Measurements from ENCODE around the gene USF1. TPM values are rescaled to one million over a fixed set of nuclear protein-coding genes. Genes with fewer than 3 reads are reported as not detected.
A peak's percentile ranks its signal among the peaks of the same experiment; 100 is the strongest.
"Not testable (repeated sequence)": the region's sequence is repeated elsewhere in the genome, so short reads cannot be mapped to it uniquely, and the experiment has no call there.

Gene USF1
- total RNA-seq, 1 experiment from 2014 or later: 81.9 TPM

DNA sequence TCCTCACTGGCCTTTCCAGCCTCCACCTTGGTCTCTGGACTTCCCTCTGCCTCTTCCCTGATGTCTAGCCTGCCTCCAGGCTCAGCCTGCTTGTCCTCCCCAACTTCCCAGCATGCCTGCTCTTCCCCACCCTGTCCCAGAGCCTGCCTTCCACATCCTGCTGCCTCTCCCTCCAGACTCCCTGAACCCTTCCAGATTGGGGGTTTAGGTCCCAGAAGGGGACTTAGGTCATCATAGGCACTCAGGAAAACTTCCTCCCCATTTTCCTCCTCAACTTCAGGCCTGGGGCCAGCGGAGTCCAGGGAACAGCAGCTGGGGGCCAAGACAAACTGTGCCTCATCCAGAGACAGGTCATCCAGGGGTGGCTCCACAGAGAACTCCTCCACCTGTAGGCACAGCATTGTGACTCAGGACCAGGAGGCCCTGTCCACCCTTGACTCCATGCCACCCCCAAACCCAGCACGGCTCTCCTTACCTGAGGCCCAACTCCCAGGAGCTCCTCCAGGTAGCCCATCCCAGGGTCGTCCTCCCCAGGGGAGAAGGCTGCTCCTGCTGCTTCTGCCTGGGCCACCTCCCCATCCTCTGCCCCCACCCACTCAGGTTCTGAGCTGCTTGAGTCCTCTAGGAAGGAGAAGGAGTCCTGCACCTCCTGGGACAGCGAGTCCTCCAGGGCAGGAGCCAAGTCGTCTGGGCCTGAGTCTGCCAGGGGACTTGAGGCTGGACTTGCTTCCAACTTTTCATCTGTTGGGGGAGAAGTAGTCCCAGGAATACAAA is 3.4 kb upstream of the USF1 start:
- DNase-seq (ENCODE audit: low read depth): no peak

DNA sequence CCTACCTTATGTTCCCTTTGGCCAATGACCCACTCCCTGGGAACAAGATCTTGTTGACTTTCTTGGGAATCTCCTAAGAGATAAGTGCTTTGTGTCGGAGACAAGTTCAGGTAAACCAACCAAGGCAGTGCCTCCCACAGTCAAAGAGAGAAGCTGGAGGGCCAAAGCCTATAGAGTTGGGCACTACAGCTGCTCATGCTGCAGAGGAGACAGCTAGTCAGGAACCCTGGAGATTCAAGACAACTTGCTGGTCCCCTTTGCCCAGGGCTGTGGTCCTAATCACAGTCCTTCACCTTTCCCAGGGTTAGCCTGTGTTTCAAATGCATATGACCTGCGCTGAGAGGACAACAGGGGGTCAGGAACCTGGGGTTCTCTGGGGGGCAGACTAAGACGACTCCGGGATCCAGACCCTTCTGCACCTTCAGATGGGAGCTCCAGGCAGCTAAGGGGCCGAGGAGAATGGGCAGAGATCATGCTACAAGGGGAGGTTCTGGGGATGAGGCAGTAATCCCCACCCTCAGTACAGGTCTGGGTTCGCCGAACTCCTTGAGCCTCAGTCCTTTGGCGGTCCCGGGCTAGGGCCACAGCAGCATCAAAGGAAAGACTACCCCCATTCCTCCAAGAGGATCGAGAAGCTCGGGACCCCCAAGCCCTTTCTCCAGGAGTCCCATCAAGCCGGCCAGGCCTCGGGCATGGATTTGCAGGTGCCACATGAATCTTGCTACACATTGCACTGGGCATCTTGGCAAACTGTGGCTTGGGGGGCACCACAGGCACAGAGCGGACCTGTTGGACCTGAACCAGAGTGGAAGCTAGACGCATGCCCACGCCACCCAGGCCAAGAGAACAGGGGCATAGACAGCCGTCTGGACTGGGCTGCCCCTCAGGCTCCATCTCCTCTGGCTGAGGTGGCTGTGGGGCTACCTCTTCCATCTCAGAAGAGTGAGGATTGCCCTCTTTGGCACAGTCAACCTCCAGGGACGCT is 2.0 kb upstream of the USF1 start:
- no peak for DNase-seq (ENCODE audit: low read depth)

DNA sequence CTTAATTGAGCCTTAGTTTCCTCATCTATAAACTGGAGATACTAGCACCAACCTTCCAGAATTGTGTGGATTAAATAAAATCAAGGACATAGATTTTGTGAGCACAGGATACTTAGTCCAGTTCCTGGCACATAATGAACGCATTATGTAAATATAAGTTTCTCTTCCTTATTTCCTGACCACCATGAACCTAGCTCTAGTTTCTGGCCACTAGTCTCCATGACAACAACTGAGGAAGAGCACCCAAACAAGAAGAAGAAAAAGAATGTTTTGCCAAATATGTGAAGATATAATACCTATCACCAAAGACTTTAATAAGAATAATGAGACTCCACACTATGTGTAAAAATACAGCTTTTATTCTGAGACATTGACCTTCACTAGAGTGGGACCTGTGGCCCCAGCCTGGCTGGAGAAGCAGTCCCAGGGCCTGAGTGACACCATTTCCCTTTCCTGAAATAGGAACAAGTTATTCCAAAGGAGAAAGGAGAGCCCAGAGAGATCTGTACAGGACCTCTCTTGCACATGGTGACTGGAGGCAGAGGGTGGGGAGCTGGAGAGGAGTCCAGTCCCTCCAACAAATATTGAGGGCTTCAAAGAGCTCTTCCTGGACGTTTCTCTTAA is 940 bp upstream of the USF1 start:
- no peak for DNase-seq (ENCODE audit: low read depth)

DNA sequence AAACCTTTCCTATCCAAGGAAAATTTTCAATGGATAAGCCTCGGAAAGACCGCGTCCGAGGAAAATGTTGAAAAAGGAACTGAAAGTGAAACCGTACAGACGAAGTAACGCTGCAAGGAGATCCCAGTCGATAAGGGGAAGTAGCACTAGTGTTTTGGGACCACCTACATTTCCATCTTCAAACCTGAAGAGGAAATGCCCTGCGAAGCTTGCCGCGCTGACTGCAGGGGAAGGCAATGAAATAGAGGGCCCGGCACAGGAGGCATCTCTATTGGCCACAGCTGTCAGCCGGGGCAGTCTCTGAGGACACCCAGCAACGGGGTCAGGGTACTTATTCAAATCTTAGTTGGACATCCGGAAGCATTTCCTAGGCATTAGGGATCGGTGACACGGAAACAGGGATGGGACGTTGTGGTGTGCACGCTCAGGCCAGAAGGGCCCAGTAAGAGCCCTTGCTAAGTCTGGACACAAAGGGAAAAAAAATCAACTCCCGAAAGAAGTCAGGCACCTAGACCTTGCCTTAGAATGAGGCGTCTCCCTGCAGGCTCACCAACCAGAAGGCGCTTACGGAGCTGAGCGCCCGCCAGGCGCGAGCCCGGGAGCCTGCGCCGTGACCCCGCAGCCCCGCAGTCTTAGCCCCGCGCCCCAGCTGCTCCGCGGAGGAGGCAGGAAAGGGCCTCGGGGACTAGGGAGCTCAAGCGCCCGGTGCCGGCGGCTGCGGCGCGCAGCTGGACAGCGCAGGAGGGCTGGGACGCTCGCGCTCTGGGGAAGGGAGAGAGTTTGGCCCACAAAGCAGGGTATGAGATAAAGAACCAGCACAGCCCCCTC is 655 bp downstream of the USF1 start:
- peak; percentile 71 for DNase-seq (ENCODE audit: low read depth)

DNA sequence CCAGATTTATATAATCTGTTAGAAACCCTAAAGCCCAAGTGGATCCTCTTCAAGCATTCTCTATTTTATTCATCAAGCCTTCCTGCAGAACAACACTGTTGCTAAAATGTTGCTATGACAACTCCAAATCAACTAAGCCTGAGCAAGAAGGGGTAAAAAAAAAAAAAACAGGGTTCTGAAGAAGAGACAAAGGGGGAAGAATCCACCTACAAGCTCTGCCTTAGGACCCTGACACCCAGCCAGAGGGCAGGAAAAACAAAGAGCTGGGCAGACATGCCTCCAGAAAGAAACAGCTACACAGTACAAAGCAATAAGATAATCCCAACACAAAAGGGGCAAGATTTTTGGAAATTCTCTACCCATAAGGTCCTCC is 1.3 kb downstream of the USF1 start:
- no peak for DNase-seq (ENCODE audit: low read depth)

DNA sequence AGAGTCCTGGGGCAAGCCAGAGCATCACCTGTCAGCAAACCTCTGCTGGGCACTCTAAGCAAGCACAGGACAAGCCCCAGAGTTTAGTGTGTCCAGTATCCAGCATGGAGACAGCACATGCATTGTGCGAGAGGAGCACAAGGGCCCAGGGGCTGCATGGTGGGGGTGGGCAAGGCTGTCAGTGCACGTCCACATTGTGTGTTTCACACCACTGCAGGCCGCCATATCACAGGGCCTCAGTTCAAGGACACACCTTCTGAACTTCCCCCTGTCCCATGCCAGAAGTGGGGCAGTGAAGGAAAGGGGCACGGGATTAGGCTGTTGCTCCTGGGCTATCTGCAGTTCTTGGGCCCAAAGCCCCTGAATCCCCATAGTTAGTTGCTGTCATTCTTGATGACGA is 6.2 kb downstream of the USF1 start:
- no peak for DNase-seq (ENCODE audit: low read depth)

DNA sequence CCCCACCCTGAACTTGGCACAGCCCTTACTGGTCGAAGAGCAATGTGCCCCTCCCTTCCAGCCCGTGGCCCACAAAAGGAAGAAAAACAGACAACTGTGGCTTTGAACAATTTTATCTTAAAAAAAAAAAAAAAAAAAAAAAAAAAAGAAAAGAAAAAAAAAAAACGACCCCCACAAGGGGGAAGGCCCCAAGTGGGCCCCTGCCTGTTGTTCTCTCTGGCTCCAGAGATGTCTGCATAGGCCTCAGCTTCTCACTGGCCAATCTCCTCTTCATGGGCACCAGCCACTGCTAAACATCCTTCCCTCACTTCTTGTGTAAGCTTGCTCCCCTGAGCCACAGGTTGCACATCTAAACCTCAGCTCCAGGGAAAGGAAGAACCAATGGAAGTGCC is 6.6 kb downstream of the USF1 start:
- no peak for DNase-seq (ENCODE audit: low read depth)

DNA sequence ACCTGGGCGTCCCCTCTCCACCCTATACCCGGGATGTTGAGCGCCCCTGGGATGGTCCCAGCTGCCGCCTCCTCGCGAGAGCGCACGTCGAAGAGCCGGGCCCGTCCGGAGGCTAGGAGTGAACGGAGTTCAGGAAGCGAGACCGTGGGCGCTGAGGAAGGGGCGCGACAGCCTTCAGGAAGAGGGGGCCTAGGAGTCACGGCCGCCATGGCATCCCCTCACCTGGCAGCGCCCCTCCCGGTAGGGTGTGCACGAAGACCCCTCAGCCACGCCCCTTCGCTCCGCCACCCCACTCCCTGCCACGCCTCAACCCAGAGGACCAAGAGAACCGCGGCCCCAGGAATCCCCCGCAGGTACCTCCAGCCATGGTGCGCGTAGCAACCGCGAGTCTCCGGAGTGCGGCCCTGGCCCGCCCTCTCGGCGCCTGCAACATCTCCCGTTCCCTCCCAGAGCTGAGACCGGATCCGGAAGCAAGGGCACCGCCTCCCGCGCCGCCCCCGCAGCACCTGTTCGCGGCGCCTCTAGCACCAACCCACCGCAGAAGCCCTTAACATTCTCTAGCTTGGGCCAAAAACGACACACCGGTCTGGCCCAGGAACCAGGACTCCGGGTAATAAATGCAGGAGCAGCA is 7.1 kb downstream of the USF1 start, which contains the start of gene TSTD1:
TSTD1 (minus strand) TSS at position 442 of the 631 bp plus-strand sequence; CDS start at position 367, 75 bp downstream.
- DNase-seq (ENCODE audit: low read depth): no peak

DNA sequence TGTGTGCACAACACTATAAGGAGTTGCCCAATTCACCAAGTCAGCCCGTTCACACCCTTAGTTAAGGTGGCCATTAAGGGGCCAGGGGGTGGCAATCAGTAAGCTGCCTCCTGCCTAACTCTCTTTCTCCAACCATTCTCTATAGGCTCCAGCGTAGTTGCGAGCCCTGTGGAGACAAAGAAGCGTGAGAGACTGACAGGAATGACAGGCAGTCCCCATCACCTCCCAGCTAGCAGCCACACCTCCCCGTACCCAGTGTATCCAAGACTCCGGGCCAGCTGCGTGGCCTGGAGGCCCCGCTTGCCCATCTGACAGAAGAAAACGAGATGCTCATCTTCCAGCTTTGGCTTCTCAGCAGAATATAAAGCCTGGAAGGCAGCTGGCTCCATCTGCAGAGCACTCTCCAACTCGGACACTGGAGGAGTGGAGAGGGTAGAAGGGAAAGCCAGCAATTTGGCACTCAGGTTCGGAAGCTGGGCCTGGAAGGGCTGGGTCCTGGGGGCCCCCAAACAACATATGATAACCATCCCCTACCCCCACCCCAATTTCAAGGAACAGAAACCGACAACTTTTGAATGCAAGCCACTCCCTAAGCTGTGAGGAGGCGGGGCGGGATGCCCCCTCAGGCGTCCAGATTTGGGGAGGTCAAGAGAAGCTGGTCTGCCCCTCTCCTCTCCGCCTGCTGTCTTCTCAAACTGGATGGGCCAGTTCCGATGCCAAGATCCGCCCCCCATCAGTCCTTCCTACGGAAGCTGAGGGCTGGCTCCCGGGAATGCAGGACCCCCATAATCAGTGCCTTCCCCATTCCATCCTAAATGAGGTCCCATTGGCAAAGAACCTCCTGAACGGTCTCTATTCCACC is 7.9 kb downstream of the USF1 start:
- DNase-seq (ENCODE audit: low read depth): no peak

DNA sequence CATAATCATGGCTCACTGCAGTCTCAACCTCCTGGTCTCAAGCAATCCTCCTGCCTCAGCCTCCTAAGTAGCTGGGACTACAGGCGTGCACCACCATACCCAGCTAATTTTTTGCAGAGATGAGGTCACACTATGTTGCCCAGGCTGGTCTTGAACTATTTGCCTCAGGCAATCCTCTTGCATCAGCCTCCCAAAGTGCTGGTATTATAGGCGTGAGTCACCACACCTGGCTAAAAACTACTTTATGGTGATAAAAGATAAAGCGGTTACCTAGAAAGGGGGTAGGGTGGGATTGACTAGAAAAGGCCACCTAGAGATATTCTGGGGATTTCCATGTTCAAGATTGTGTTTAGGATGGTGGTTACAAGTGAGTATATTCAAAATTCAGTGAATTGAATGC is 12.0 kb downstream of the USF1 start:
- no peak for DNase-seq (ENCODE audit: low read depth)

DNA sequence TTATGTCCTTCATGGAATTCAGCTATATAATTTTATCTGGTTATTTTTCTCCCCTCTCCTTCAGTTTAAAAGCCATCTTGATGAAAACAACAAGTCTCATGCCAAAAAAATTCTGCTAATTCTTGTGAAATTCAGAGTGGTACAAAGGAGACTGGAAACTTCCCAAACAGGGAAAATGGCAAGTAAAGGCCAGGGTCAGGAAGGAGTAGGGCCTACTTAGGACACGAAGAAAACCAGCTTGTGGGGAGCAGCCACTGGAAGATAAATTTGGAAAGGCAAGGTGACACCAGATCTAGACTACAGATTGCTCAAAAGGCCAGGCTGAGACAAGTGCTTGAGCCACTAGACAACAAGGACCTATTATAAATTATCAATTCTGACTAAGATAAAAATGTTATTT is 13.4 kb downstream of the USF1 start:
- no peak for DNase-seq (ENCODE audit: low read depth)

DNA sequence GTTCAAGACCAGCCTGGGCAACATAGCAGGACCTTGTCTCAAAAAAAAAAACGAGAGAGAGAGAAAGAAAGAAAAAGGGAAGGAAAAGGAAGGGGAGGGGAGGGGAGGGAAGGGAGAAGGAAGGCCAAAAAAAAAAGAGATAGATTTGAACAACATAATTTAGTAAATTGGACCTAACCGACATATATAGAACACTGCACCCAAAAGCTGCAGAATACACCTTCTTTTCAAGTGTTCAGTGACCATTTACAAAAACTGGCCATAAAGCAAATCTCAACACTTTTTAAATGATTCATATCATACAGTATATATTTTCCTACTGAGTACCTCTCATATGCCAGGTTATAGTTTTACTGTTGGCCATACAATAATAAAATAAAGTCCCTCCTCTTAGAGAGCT is 13.9 kb downstream of the USF1 start:
- no peak for DNase-seq (ENCODE audit: low read depth)

DNA sequence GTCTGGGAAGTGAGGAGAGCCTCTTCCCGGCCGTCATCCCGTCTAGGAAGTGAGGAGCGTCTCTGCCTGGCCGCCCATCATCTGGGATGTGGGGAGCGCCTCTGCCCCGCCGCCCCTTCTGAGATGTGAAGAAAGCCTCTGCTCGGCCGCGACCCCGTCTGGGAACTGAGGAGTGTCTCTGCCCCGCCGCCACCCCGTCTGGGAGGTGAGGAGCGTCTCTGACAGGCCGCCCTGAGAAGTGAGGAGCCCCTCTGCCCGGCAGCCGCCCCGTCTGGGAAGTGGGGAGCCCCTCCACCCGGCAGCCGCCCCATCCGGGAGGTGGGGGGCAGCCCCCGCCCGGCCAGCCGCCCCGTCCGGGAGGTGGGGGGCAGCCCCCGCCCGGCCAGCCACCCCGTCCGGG is 16.3 kb downstream of the USF1 start:
- DNase-seq (ENCODE audit: low read depth): not testable (repeated sequence)

DNA sequence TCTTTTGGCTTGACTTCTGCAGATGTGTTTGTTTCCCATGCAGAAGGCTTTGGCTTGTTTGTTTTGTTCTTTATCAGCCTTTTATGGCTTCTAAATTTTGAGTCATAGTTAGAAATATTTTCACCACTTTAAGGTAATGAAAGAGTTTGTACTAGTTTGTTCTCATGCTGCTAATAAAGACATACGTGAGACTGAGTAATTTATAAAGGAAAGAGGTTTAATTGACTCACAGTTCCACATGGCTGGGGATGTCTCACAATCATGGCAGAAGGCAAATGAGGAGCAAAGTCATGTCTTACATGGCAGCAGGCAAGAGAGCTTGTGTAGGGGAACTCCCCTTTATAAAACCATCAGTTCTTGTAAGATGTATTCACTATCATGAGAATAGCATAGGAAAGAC is 18.8 kb downstream of the USF1 start:
- DNase-seq (ENCODE audit: low read depth): not testable (repeated sequence)

DNA sequence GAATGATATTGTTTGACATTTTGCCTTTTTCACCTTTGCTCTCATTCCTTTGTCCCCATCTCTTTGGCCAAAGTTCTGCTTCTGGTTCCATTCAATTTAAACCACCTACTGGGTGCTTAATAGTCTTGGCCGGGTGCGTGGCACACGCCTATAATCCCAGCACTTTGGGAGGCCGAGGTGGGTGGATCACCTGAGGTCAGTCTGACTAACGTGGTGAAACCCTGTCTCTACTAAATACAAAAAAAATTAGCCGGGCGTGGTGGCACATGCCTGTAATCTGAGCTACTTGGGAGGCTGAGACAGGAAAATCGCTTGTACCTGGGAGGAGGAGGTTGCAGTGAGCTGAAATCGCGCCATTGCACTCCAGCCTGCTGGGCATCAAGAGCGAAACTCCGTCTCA is 23.3 kb downstream of the USF1 start:
- not testable (repeated sequence) for DNase-seq (ENCODE audit: low read depth)

DNA sequence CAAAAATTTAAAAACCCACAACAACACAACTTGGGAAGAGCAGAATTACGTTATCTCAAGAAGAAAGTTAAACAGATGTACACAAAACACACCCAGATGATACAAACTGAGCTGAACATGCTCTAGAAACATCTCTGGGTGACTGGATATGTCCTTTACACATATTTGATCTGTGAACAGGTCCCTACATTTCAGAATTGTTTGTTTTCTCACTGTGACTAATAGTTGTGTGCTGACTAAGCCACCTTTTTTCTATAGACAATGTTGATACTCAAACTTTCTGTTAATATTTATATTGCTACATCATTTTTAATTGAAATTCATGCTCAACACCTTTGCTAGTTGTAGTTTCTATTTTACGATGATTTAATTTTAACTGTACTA is 23.8 kb downstream of the USF1 start:
- no peak for DNase-seq (ENCODE audit: low read depth)

DNA sequence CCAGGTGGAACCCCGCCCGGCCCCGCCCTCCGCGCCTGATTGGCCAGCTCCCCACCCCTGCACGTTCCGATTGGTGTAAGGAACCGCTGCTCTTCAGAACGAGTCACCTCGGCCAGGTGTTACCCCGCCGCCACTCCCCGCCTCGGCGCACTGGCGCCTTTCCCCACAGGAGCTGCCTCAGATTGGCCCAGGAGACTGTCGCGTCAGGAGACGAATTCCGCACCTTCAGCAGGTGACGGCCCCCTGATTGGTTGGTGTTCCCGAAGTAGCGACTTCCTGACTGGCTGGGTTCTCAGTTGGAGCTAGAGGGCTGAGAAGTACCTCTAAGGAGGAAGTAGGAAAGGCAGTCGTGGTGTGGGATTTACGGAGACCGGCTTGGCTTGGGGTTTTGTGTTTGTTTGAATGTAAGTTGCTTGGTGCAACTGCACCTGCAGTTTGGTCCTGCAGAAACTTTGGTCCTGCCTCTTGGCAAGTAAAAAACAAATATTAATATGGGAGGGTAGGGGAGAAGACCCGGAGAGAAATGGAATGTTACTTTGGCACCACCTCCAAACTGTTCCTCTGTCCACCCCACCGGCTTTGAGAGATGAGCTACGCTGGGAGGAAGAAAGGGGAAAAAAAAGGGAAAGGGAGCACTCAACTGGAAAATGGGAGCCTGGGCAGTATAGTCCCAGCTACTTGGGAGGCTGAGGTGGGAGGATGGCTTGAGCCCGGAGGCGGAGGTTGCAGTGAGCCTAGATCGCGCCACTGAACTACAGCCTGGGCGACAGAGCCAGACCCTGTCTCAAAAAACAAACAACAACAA is 24.4 kb downstream of the USF1 start:
- peak; percentile 65 for DNase-seq (ENCODE audit: low read depth)

DNA sequence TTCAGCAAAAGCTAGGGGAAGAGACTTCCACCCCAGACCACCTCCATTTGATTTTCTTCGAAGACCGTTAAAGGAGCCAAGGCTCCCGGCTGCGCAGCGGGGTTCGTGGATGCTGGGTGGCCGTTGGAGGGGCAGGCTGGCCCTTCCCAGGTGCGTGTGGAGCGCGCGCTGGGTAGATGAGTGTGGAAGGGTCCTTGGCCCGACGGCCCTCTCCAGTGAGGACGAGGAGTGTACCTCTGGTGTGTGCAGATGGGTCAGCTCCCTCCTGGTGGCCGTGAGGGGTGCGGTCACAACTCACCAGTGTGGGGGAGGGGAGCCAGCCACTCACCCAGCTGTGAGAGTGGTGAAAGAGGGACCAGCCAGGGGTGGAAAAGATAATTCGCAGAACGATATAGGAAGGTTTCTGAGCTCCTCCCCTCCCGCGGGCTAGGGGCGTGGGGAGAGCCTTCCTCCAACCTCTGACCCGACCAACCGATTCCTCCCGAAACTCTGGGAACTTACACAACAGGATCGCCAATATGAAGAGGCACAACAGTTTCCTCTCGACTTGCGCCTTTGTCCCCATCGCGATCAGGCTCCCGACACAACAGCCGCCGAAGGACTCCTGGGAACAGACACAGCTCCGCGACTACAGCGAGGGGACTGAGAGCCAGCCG is 25.1 kb downstream of the USF1 start, which contains the start of gene F11R:
F11R (minus strand) TSS at position 644 of the 656 bp plus-strand sequence; CDS start at position 565, 79 bp downstream.
- no peak for DNase-seq (ENCODE audit: low read depth)

Data from HT1080 (cell line).